Lung (tissue), 12 donors: ENCODE data around the gene SAMD11. TPM values are rescaled to one million over a fixed set of nuclear protein-coding genes. Genes with fewer than 3 reads are reported as not detected.

Experiments
- ATAC-seq: fragments of 200-7000 bp; cut with Tn5 transposase; one replicate; pipeline ENCODE4 v1.9.1; 2020; ENCODE audit warnings: moderate number of reproducible peaks; ENCODE audit not compliant: insufficient read depth, low FRiP score
- DNase-seq, 3 donors: peaks; one replicate each; pipeline ENCODE4 v3.0.0-alpha.2; 2013 to 2017
- H3K27ac ChIP-seq, 2 donors: one replicate each; pipeline ENCODE4 v1.5.1; 2013; ENCODE audit warnings: mild to moderate bottlenecking in 2 of 2, moderate library complexity in 2 of 2, control low read depth in 1 of 2, inconsistent platforms in 1 of 2, low read depth in 1 of 2, low read length in 1 of 2
- H3K27me3 ChIP-seq, 3 donors: one replicate each; pipeline ENCODE4 v1.5.1; 2013; ENCODE audit warnings: low read length in 2 of 3; ENCODE audit not compliant: control insufficient read depth in 3 of 3, insufficient read depth in 3 of 3
- H3K36me3 ChIP-seq, 4 donors: one replicate each; pipeline ENCODE4 v1.5.1; 2013; ENCODE audit warnings: low read length in 4 of 4, mild to moderate bottlenecking in 1 of 4, moderate library complexity in 1 of 4; ENCODE audit not compliant: control insufficient read depth in 4 of 4, insufficient read depth in 4 of 4
- H3K4me1 ChIP-seq, 5 donors: one replicate each; pipeline ENCODE4 v1.5.1; 2013; ENCODE audit warnings: low read length in 5 of 5, mild to moderate bottlenecking in 2 of 5, moderate library complexity in 1 of 5; ENCODE audit not compliant: control insufficient read depth in 5 of 5, insufficient read depth in 5 of 5
- H3K4me3 ChIP-seq: one replicate; pipeline ENCODE4 v1.5.1; 2013; ENCODE audit warnings: mild to moderate bottlenecking, control low read depth, moderate library complexity
- H3K9ac ChIP-seq, 2 donors: one replicate each; pipeline ENCODE4 v1.5.1; 2013; ENCODE audit warnings: low read length in 2 of 2, control low read depth in 1 of 2; ENCODE audit not compliant: insufficient read depth in 1 of 2
- H3K9me3 ChIP-seq, 4 donors: one replicate each; pipeline ENCODE4 v1.5.1; 2013; ENCODE audit warnings: low read length in 3 of 4, mild to moderate bottlenecking in 1 of 4, moderate library complexity in 1 of 4; ENCODE audit not compliant: control insufficient read depth in 4 of 4, insufficient read depth in 3 of 4
- CTCF ChIP-seq: IDR thresholded peaks from 2 replicates; pipeline ENCODE4 v1.5.1; 2012; ENCODE audit warnings: mild to moderate bottlenecking; ENCODE audit errors: control extremely low read depth, extremely low read depth
- WGBS, 2 donors: extraction: QIAGEN DNeasy Blood & Tissue Kit; methylation state at CpG; one replicate each; pipeline ENCODE4 v1.1.7; 2013; 5-methylcytosine and 5-hydroxymethylcytosine counted together
- polyA plus RNA-seq, 2 donors: library from polyadenylated mRNA; stranded (reverse); fragments of 200-250 nt; gene quantifications; one replicate each; pipeline ENCODE4 v1.2.1, GENCODE V29; 2013
- total RNA-seq, 2 donors: library from RNA; depleted of rRNA in 1 of 2; stranded (reverse); fragments of >200 nt in 1 of 2; gene quantifications; one replicate each; pipeline ENCODE4 v1.2.1, GENCODE V29; 2014 to 2021
- donor health status: control.
- donor health status: control.
- donor health status: Bipolar disorder and iron deficiency.
- donor health status: healthy.
- donor health status: DM: yes; HTN: yes; CAD: no.

The SAMD11 gene
- total and polyA plus RNA-seq, 4 donors: 3.7 to 26.3 (median 5.8) TPM

- Histone ChIP-seq H3K9me3 (no peaks in the 10 kb centered on the region), H3K27ac (no peak overlapping the region), H3K9ac (no peak overlapping the region), H3K4me1 (peaks cover 0 to 6% (median 0%) of the 10 kb centered on the region in 5 donors), H3K36me3 (no peaks in the 10 kb centered on the region), H3K27me3 (peaks cover 0 to 42% (median 16%) of the 10 kb centered on the region in 3 donors), H3K4me3 (no peak overlapping the region)
- TF ChIP-seq CTCF: no peak
- DNase-seq: no peak
- no peak for ATAC-seq
- WGBS, 2 donors: 77 to 88% methylated on average over 24 to 28 of the region's 28 CpGs
These were observed 50.0 kb downstream of the SAMD11 start for GRCh38 chr1:973459-974292.

GRCh38 chr1:974293-974640 lies 50.5 kb downstream of the SAMD11 start:
- ATAC-seq: no peak

GRCh38 chr1:974687-975328 lies 51.1 kb downstream of the SAMD11 start:
- WGBS, 2 donors: 72 to 81% methylated on average over 17 of the region's 17 CpGs
- DNase-seq (no peak), ATAC-seq (no peak)
- Histone ChIP-seq H3K27me3 (peaks cover 0 to 31% (median 6%) of the 10 kb centered on the region in 3 donors), H3K9ac (no peak overlapping the region), H3K27ac (no peak overlapping the region), H3K36me3 (no peaks in the 10 kb centered on the region), H3K4me3 (no peak overlapping the region), H3K4me1 (peaks cover 0 to 6% (median 0%) of the 10 kb centered on the region in 5 donors), H3K9me3 (no peaks in the 10 kb centered on the region)
- TF ChIP-seq CTCF: no peak

More at GRCh38 chr1:974293-974640, 50.5 kb downstream of the SAMD11 start:
- Histone ChIP-seq H3K36me3 (no peaks in the 10 kb centered on the region), H3K27me3 (peaks cover 0 to 36% (median 11%) of the 10 kb centered on the region in 3 donors), H3K9ac (no peak overlapping the region), H3K4me3 (no peak overlapping the region), H3K9me3 (no peaks in the 10 kb centered on the region), H3K4me1 (peaks cover 0 to 6% (median 0%) of the 10 kb centered on the region in 5 donors), H3K27ac (no peak overlapping the region)
- no peak for TF ChIP-seq CTCF
- DNase-seq: no peak
- WGBS, 2 donors: 85 to 88% methylated on average over 10 to 11 of the region's 11 CpGs
